ENCODE results near the gene CCL22. TPM values are rescaled to one million over a fixed set of nuclear protein-coding genes. Genes with fewer than 3 reads are reported as not detected.
A peak's percentile ranks its signal among the peaks of the same experiment; 100 is the strongest.

The CCL22 gene
- total and polyA plus RNA-seq, 5 experiments from 2014 or later = 6.5 TPM; not detected in 3

GRCh38 chr16:57383276-57384247 lies 25.0 kb downstream of the CCL22 start:
- DNase-seq = no peak
- peaks cover 3 to 28% (median 9%) of the 10 kb centered on the region in 4 donors for H3K4me1 Mint-ChIP-seq
- no peaks in the 10 kb centered on the region for H3K9me3 Mint-ChIP-seq
- POLR2A ChIA-PET = no interaction called here
- H3K4me3 Mint-ChIP-seq = peak overlapping the region in 1 of 10 donors; percentile 15
- H3K36me3 Mint-ChIP-seq = no peaks in the 10 kb centered on the region
- ATAC-seq = no peak
- peak overlapping the region in 2 of 10 donors; percentile 28 to 35 for H3K27ac Mint-ChIP-seq
- peaks cover 0 to under 1% (median 0%) of the 10 kb centered on the region in 5 donors for H3K27me3 Mint-ChIP-seq

- POLR2A ChIA-PET = no interaction called here
- DNase-seq (no peak), ATAC-seq (no peak)
- Mint-ChIP-seq H3K27ac (peak overlapping the region in 1 of 10 donors; percentile 11), H3K36me3 (no peaks in the 10 kb centered on the region), H3K4me3 (peak overlapping the region in 1 of 10 donors; percentile 15), H3K27me3 (peaks cover 0 to 2% (median 0%) of the 10 kb centered on the region in 5 donors), H3K9me3 (no peaks in the 10 kb centered on the region), H3K4me1 (peaks cover 5 to 28% (median 9%) of the 10 kb centered on the region in 4 donors)
Measured at GRCh38 chr16:57384248-57385070, 25.9 kb downstream of the CCL22 start.

- Mint-ChIP-seq H3K4me1 (peaks cover 5 to 28% (median 9%) of the 10 kb centered on the region in 4 donors), H3K27ac (peak overlapping the region in 1 of 10 donors; percentile 11), H3K9me3 (no peaks in the 10 kb centered on the region), H3K4me3 (no peak overlapping the region), H3K36me3 (no peaks in the 10 kb centered on the region), H3K27me3 (peaks cover 0 to 2% (median 0%) of the 10 kb centered on the region in 5 donors)
- ATAC-seq (no peak), DNase-seq (no peak)
- POLR2A ChIA-PET = no interaction called here
Measured at GRCh38 chr16:57385083-57385482, 26.5 kb downstream of the CCL22 start.

GRCh38 chr16:57386381-57386951 lies 27.9 kb downstream of the CCL22 start:
- H3K27ac Mint-ChIP-seq = peak overlapping the region in 1 of 10 donors; percentile 35
- H3K4me3 Mint-ChIP-seq = no peak overlapping the region
- no peaks in the 10 kb centered on the region for H3K9me3 Mint-ChIP-seq
- DNase-seq = no peak
- H3K36me3 Mint-ChIP-seq = no peaks in the 10 kb centered on the region
- peaks cover under 1 to 18% (median 5%) of the 10 kb centered on the region in 4 donors for H3K4me1 Mint-ChIP-seq
- POLR2A ChIA-PET = interaction anchor here (0.7 kb wide), 1 partner anchor 491 kb away, joined by 3 read pairs; no protein-coding TSS in a partner anchor
- no peak for ATAC-seq
- peaks cover 0 to 2% (median 0%) of the 10 kb centered on the region in 5 donors for H3K27me3 Mint-ChIP-seq

GRCh38 chr16:57387598-57388354 lies 29.2 kb downstream of the CCL22 start:
- Mint-ChIP-seq H3K27ac (peak overlapping the region in 1 of 10 donors; percentile 32), H3K4me3 (no peak overlapping the region), H3K27me3 (peaks cover 0 to 4% (median 3%) of the 10 kb centered on the region in 5 donors), H3K9me3 (no peaks in the 10 kb centered on the region), H3K36me3 (no peaks in the 10 kb centered on the region), H3K4me1 (peaks cover 0 to 15% (median 4%) of the 10 kb centered on the region in 4 donors)
- no peak for ATAC-seq
- no peak for DNase-seq
- POLR2A ChIA-PET = no interaction called here

GRCh38 chr16:57388359-57389086 lies 29.9 kb downstream of the CCL22 start:
- Mint-ChIP-seq H3K36me3 (no peaks in the 10 kb centered on the region), H3K4me1 (peaks cover 0 to 14% (median 4%) of the 10 kb centered on the region in 4 donors), H3K4me3 (no peak overlapping the region), H3K27ac (no peak overlapping the region), H3K9me3 (no peaks in the 10 kb centered on the region), H3K27me3 (peaks cover 0 to 4% (median 3%) of the 10 kb centered on the region in 5 donors)
- no peak for DNase-seq
- POLR2A ChIA-PET = no interaction called here
- no peak for ATAC-seq

- Mint-ChIP-seq H3K4me1 (peaks cover 0 to 10% (median 4%) of the 10 kb centered on the region in 4 donors), H3K36me3 (no peaks in the 10 kb centered on the region), H3K4me3 (no peak overlapping the region), H3K27me3 (peaks cover 0 to 4% (median 3%) of the 10 kb centered on the region in 5 donors), H3K9me3 (no peaks in the 10 kb centered on the region), H3K27ac (no peak overlapping the region)
- ATAC-seq (no peak), DNase-seq (no peak)
- POLR2A ChIA-PET = no interaction called here
Measured at GRCh38 chr16:57389087-57389468, 30.5 kb downstream of the CCL22 start.

GRCh38 chr16:57390636-57391295 lies 32.2 kb downstream of the CCL22 start:
- Mint-ChIP-seq H3K27ac (peak overlapping the region in 1 of 10 donors; percentile 40), H3K4me1 (peaks cover 0 to 4% (median 3%) of the 10 kb centered on the region in 4 donors), H3K9me3 (no peaks in the 10 kb centered on the region), H3K36me3 (no peaks in the 10 kb centered on the region), H3K27me3 (peaks cover 0 to 4% (median 3%) of the 10 kb centered on the region in 5 donors), H3K4me3 (no peak overlapping the region)
- POLR2A ChIA-PET = no interaction called here
- no peak for DNase-seq
- ATAC-seq = no peak

GRCh38 chr16:57391300-57391699 lies 32.7 kb downstream of the CCL22 start:
- H3K9me3 Mint-ChIP-seq = no peaks in the 10 kb centered on the region
- H3K4me1 Mint-ChIP-seq = peaks cover 0 to 4% (median 3%) of the 10 kb centered on the region in 4 donors
- peaks cover 0 to 4% (median 3%) of the 10 kb centered on the region in 5 donors for H3K27me3 Mint-ChIP-seq
- POLR2A ChIA-PET = interaction anchor here (0.6 kb wide), 1 partner anchor 114 kb away, joined by 4 read pairs; no protein-coding TSS in a partner anchor
- no peak overlapping the region for H3K4me3 Mint-ChIP-seq
- H3K36me3 Mint-ChIP-seq = no peaks in the 10 kb centered on the region
- ATAC-seq (no peak), DNase-seq (no peak)
- H3K27ac Mint-ChIP-seq = peak overlapping the region in 1 of 10 donors; percentile 40

- ATAC-seq = no peak
- POLR2A ChIA-PET = interaction anchor here (0.6 kb wide), 2 partner anchors 113 to 498 kb away, joined by 4 read pairs; no protein-coding TSS in a partner anchor
- no peaks in the 10 kb centered on the region for H3K9me3 Mint-ChIP-seq
- no peaks in the 10 kb centered on the region for H3K36me3 Mint-ChIP-seq
- no peak overlapping the region for H3K4me3 Mint-ChIP-seq
- no peak overlapping the region for H3K27ac Mint-ChIP-seq
- peaks cover 0 to 3% (median 0%) of the 10 kb centered on the region in 4 donors for H3K4me1 Mint-ChIP-seq
- peaks cover 0 to 4% (median 3%) of the 10 kb centered on the region in 5 donors for H3K27me3 Mint-ChIP-seq
- DNase-seq = no peak
Measured at GRCh38 chr16:57391708-57392107, 33.1 kb downstream of the CCL22 start.

- Mint-ChIP-seq H3K9me3 (no peaks in the 10 kb centered on the region), H3K27ac (peak overlapping the region in 1 of 10 donors; percentile 82), H3K4me3 (no peak overlapping the region), H3K36me3 (no peaks in the 10 kb centered on the region), H3K4me1 (peaks cover 0 to 2% (median 0%) of the 10 kb centered on the region in 4 donors), H3K27me3 (peaks cover 0 to 6% (median 3%) of the 10 kb centered on the region in 5 donors)
- POLR2A ChIA-PET = no interaction called here
- ATAC-seq (no peak), DNase-seq (no peak)
Measured at GRCh38 chr16:57392694-57393093, 34.1 kb downstream of the CCL22 start.
